Uterus (tissue), 4 donors: Measurements from ENCODE around the gene KLHL14. TPM values are rescaled to one million over a fixed set of nuclear protein-coding genes. Genes with fewer than 3 reads are reported as not detected.

Source experiments
- DNase-seq, 2 donors: peaks; one replicate each; pipeline ENCODE4 v3.0.0-alpha.2; 2019 to 2020
- H3K27ac ChIP-seq, 2 donors: fragments of 200-600 bp; sonication (generic); 1 replicate in 1 of 2; 2 replicates in 1 of 2; pipeline ENCODE4 v1.5.1; 2016 to 2018
- H3K27me3 ChIP-seq, 2 donors: fragments of 200-600 bp; sonication (generic); one replicate each; pipeline ENCODE4 v1.5.1; 2018 to 2019; ENCODE audit warnings: control low read depth in 1 of 2
- H3K36me3 ChIP-seq, 2 donors: fragments of 200-600 bp; sonication (generic); one replicate each; pipeline ENCODE4 v1.5.1; 2019; ENCODE audit warnings: control low read depth in 1 of 2
- H3K4me1 ChIP-seq, 2 donors: fragments of 200-600 bp; sonication (generic); one replicate each; pipeline ENCODE4 v1.5.1; 2018 to 2019; ENCODE audit warnings: control low read depth in 1 of 2
- H3K4me3 ChIP-seq, 2 donors: fragments of 200-600 bp; sonication (generic); 1 replicate in 1 of 2; 2 replicates in 1 of 2; pipeline ENCODE4 v1.5.1; 2018 to 2019; ENCODE audit warnings: mild to moderate bottlenecking in 1 of 2
- H3K9me3 ChIP-seq, 2 donors: fragments of 200-600 bp; sonication (generic); one replicate each; pipeline ENCODE4 v1.5.1; 2019; ENCODE audit warnings: control low read depth in 1 of 2
- CTCF ChIP-seq, 4 experiments: fragments of 200-600 bp in 2 of 4; fragments of 450-650 bp in 2 of 4; sonication (generic) in 2 of 4; IDR thresholded peaks; one replicate each; pipeline ENCODE4 v1.5.1; 2016 to 2019; ENCODE audit warnings: antibody characterized with exemption in 4 of 4, mild to moderate bottlenecking in 2 of 4, moderate library complexity in 1 of 4
- POLR2A ChIP-seq, 2 donors: fragments of 450-650 bp; IDR thresholded peaks; one replicate each; pipeline ENCODE4 v1.6.1; 2016; ENCODE audit warnings: antibody characterized with exemption in 2 of 2, mild to moderate bottlenecking in 1 of 2, moderate library complexity in 1 of 2
- intact Hi-C: fragments of 100-400 bp; cut with DNase I; formaldehyde crosslinking; loops from one replicate; pipeline ENCODE4 v1.15.1; 2023; ENCODE audit warnings: low total_unique reads
- total RNA-seq, 4 donors: library from RNA; depleted of rRNA in 3 of 4; stranded (reverse); fragments of >200 nt in 3 of 4; gene quantifications; one replicate each; pipeline versions ENCODE4 v1.1.0 to v1.2.4, GENCODE V29; 2014 to 2023
- donor health status: DM: yes; HTN: yes; CAD: no.

KLHL14 gene
- total RNA-seq, 4 donors from 2014 or later = 2.6 to 9.5 (median 3.0) TPM

DNA sequence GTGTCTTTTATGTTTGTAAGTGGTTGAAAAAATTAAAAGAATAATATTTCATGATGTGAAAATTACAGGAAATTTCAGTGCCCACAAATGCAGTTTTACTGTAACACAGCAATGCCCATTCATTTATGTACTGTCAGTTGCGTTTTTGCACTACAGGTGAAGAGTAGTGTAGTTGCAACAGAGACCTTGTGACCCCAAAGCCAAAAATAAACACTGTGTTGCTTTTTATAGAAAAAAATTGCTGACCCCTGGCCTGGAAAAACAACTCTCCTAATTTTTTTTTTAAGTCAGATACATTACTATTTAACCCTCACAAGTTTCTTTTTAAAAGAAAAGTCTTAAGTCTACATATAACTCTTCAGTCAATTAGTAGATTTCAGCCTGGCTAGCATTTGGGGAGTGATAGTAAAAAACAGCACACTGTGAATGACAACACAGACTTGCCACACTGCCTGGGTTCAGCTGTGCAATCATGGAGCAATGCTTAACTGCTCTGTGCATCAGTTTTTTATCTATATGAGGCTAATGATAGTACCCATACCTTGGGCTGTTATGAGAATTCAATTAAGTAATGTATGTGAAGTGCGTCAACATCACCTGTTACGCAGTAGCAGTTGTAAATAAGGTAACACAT lies 8.1 kb downstream of the KLHL14 start:
- Histone ChIP-seq H3K9me3 (no peaks in the 10 kb centered on the region), H3K27me3 (peaks cover 0 to 17% of the 10 kb centered on the region in 2 donors), H3K4me1 (peaks cover 0 to 1% of the 10 kb centered on the region in 2 donors), H3K27ac (no peak overlapping the region), H3K4me3 (no peak overlapping the region), H3K36me3 (no peaks in the 10 kb centered on the region)
- TF ChIP-seq CTCF (IDR thresholded peaks at IDR 0.05) (no peak), POLR2A (IDR thresholded peaks at IDR 0.05) (no peak)
- intact Hi-C loops = no loop called here
- DNase-seq = no peak

DNA sequence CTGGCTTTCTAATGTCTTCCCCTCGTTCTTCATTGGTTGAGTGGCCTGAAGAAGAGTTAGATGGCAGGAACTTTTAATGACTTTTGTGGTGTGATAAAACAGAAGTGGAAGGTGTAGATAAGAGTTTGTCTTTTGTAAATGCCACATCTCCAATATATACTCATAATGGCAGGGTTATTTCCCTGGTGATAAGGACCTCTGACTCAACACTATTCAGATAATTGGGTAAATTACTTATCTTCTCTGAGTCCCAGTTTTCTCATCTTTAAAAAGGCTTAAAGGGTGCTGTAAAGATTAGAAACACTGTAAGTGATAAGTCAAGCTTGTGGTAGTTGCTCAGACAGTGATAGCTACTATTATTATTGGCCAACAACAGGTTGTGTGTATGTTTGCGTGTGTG lies 9.5 kb downstream of the KLHL14 start:
- DNase-seq = no peak
- no peak overlapping the region for H3K4me3 ChIP-seq
- no peak overlapping the region for H3K27ac ChIP-seq
- intact Hi-C loops = no loop called here
- H3K27me3 ChIP-seq = peaks cover 0 to 17% of the 10 kb centered on the region in 2 donors
- TF ChIP-seq POLR2A (IDR thresholded peaks at IDR 0.05) = no peak
- no peak for TF ChIP-seq CTCF (IDR thresholded peaks at IDR 0.05)
- no peaks in the 10 kb centered on the region for H3K4me1 ChIP-seq
- no peaks in the 10 kb centered on the region for H3K36me3 ChIP-seq
- no peaks in the 10 kb centered on the region for H3K9me3 ChIP-seq

DNA sequence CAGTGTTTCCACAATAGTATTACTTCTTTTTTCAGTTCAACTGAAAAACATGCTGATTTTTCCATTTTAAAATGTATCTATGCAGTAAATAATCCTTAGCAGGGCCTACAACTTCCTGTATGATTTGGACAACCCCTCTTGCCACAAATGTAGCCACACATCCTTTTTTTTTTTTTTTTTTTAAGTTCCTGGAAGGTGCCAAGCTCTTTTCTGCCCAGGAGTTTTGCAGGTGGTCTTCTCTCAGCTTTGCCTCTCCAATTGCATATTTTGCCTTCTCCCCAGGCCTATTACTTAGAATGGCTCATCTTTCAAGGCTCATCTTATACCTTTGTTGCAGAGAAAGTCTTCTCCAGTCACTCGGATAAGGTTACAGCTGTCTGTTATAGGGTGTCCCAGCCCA lies 11.6 kb downstream of the KLHL14 start:
- no peak overlapping the region for H3K4me3 ChIP-seq

DNA sequence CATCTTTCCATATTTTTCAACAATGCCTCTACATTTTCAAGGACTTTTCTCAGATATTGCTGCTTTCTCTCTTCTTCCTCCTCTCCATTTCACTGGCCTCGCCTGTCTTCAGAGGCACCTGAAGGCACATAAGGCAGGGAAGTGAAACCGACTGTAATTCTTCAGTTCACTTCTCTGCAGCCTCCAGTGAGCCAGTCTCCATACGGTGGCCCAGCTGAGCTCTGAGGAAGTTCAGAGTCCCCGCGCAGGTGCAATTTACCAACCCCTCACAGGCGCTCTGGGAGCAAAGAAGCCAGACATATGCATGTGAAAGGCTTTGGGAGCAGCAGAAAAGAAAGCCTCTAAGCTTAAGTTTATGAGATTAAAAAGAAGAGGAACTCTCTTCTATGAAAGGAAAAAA lies 12.4 kb downstream of the KLHL14 start:
- intact Hi-C loops = no loop called here

More for the DNA sequence above, 11.6 kb downstream of the KLHL14 start:
- Histone ChIP-seq H3K9me3 (no peaks in the 10 kb centered on the region), H3K27ac (no peak overlapping the region), H3K4me1 (no peaks in the 10 kb centered on the region), H3K36me3 (no peaks in the 10 kb centered on the region), H3K27me3 (peaks cover 0 to 8% of the 10 kb centered on the region in 2 donors)
- no peak for DNase-seq
- TF ChIP-seq POLR2A (IDR thresholded peaks at IDR 0.05) (no peak), CTCF (IDR thresholded peaks at IDR 0.05) (no peak)
- intact Hi-C loops = no loop called here

More for the DNA sequence above, 12.4 kb downstream of the KLHL14 start:
- Histone ChIP-seq H3K4me1 (no peaks in the 10 kb centered on the region), H3K27me3 (peaks cover 0 to under 1% of the 10 kb centered on the region in 2 donors), H3K4me3 (no peak overlapping the region), H3K36me3 (no peaks in the 10 kb centered on the region), H3K27ac (no peak overlapping the region), H3K9me3 (no peaks in the 10 kb centered on the region)
- TF ChIP-seq CTCF (IDR thresholded peaks at IDR 0.05) (no peak), POLR2A (IDR thresholded peaks at IDR 0.05) (no peak)
- DNase-seq = no peak
